HEK293T (cell line): Measurements from ENCODE around the gene TPO.

ENCODE experiments used
- ARNT ChIP-seq: fragments of 450-650 bp; IDR thresholded peaks from 2 replicates; pipeline ENCODE4 v1.6.1; 2017; ENCODE audit warnings: mild to moderate bottlenecking
- ELF4 ChIP-seq: fragments of 450-650 bp; IDR thresholded peaks from 2 replicates; pipeline ENCODE4 v1.6.1; 2017; ENCODE audit warnings: antibody characterized with exemption
- FOXA1 ChIP-seq: fragments of 450-650 bp; IDR thresholded peaks from 2 replicates; pipeline ENCODE4 v1.6.1; 2016; ENCODE audit warnings: mild to moderate bottlenecking
- FOXK2 ChIP-seq: fragments of 450-650 bp; IDR thresholded peaks from 2 replicates; pipeline ENCODE4 v1.6.1; 2016; ENCODE audit warnings: mild to moderate bottlenecking
- FOXM1 ChIP-seq: fragments of 450-650 bp; IDR thresholded peaks from 2 replicates; pipeline ENCODE4 v1.6.1; 2017; ENCODE audit warnings: mild to moderate bottlenecking, borderline replicate concordance
- L3MBTL2 ChIP-seq: fragments of 450-650 bp; conservative IDR thresholded peaks from 2 replicates; pipeline ENCODE4 v1.6.1; 2016; ENCODE audit warnings: mild to moderate bottlenecking
- PKNOX1 ChIP-seq: fragments of 450-650 bp; IDR thresholded peaks from 2 replicates; pipeline ENCODE4 v1.6.1; 2016
- SP1 ChIP-seq: fragments of 450-650 bp; IDR thresholded peaks from 2 replicates; pipeline ENCODE4 v1.6.1; 2017
- SUZ12 ChIP-seq: fragments of 450-650 bp; IDR thresholded peaks from 2 replicates; pipeline ENCODE4 v1.6.1; 2016; ENCODE audit warnings: mild to moderate bottlenecking
- TARDBP ChIP-seq: fragments of 450-650 bp; IDR thresholded peaks from 2 replicates; pipeline ENCODE4 v1.6.1; 2016

DNA sequence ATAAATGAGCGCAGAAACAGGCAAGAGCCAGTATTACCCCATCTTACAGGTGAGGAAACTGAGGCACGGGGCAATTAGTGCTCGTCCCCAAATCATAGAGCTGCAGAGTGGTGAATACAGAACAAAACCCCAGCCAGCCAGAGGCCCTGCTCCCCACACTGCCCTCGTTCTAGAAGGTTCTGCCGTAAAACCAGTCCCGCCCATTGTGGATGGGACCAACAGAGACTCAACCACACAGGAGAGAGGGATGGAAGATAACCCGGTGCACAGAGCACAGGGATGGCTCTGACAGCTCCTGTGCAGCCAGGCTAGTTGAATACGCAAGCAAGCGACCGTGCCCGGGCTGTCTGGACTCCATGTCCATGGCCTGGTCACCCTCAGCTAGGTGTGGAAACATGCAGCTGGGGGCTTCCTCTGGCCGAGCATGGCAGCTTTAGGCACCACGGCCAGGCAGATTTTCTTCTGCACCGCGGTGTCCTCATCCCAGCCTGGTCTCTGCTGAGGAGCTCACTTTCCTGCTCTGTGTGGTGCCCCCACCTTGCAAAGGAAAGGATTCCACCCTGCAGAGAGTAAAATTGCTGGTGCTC lies 146.4 kb downstream of the TPO start:
- TF ChIP-seq ELF4, result no peak
- no peak for TF ChIP-seq PKNOX1
- no peak for TF ChIP-seq FOXK2
- no peak for TF ChIP-seq SUZ12
- no peak for TF ChIP-seq ARNT
- TF ChIP-seq FOXA1, result no peak
- TF ChIP-seq FOXM1, result no peak
- TF ChIP-seq L3MBTL2, result no peak
- no peak for TF ChIP-seq TARDBP
- TF ChIP-seq SP1, result no peak
